Activated naive CD8-positive, alpha-beta T cell treated with anti-CD3 and anti-CD28 coated beads, Interleukin-2, amount 50 U/mL, for 24 hours (primary cell): ENCODE measurements around the gene CSF1R.
A peak's percentile ranks its signal among the peaks of the same experiment; 100 is the strongest.
"Not testable (repeated sequence)": the region's sequence is repeated elsewhere in the genome, so short reads cannot be mapped to it uniquely, and the experiment has no call there.

Source experiments
- ATAC-seq: fragments of 150-1000 bp; cut with Tn5 transposase; one replicate; pipeline ENCODE4 v1.10.0; 2021
- DNase-seq: peaks from one replicate; pipeline ENCODE4 v3.0.0; 2021
- H3K27ac Mint-ChIP-seq: one replicate; pipeline ENCODE4 v1.8.0; 2021; ENCODE audit warnings: mild to moderate bottlenecking, mixed read lengths
- H3K27me3 Mint-ChIP-seq: one replicate; pipeline ENCODE4 v1.8.0; 2021; ENCODE audit warnings: mixed read lengths
- H3K36me3 Mint-ChIP-seq: one replicate; pipeline ENCODE4 v1.8.0; 2021; ENCODE audit warnings: low read depth, mixed read lengths
- H3K4me1 Mint-ChIP-seq: one replicate; pipeline ENCODE4 v1.8.0; 2021; ENCODE audit warnings: mixed read lengths
- H3K4me3 Mint-ChIP-seq: one replicate; pipeline ENCODE4 v1.8.0; 2021; ENCODE audit warnings: mild to moderate bottlenecking, moderate library complexity, mixed read lengths
- H3K9me3 Mint-ChIP-seq: one replicate; pipeline ENCODE4 v1.8.0; 2021; ENCODE audit warnings: mixed read lengths

The CSF1R gene

DNA sequence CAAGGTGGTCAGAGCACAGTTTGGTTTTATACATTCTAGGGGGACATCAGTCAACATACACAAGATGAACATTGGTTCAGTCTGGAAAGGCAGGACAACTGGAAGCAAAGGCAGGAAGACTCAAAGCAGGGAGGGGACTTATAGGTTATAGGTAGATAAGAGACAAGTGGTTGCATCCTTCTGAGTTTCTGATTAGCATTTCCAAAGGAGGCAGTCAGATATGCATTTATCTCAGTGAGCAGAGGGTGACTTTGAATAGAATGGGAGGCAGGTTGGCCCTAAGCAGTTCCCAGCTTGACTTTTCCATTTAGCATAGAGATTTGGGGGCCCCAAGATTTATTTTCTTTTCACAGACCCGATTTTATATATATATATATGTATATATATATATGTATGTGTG lies 58.3 kb downstream of the CSF1R start:
- not testable (repeated sequence) for ATAC-seq, H3K27me3 Mint-ChIP-seq, H3K9me3 Mint-ChIP-seq, DNase-seq, H3K4me1 Mint-ChIP-seq, H3K27ac Mint-ChIP-seq, H3K4me3 Mint-ChIP-seq
- H3K36me3 Mint-ChIP-seq = peaks cover 61% of the 10 kb centered on the region

DNA sequence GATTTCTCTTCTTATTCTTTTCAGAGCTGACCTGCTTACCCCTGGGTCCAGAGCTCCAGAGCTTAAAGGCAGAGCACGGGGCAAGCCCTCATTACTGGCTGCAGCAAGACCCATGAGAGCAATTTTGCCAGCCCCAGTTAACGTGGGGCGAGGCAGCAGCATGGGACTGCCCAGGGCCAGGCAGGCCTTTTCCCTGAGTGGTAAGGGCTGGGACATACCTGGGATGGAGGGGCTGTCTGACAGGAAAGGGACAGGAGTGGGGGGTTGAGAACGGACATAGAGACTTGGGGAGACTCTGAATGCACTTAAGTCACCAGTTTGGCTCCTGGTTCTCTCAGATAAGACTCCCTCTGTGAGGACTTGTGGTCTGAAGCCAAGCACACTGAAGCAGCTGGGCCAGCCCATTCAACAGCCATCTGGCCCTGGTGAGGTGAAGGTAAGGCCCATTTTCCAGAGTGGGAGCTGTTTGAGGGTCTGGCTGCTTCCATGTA lies 59.6 kb downstream of the CSF1R start:
- DNase-seq (no peak), ATAC-seq (no peak)
- peaks cover 5% of the 10 kb centered on the region for H3K4me1 Mint-ChIP-seq
- no peak overlapping the region for H3K4me3 Mint-ChIP-seq
- no peaks in the 10 kb centered on the region for H3K9me3 Mint-ChIP-seq
- H3K27me3 Mint-ChIP-seq = no peaks in the 10 kb centered on the region
- H3K27ac Mint-ChIP-seq = no peak overlapping the region
- H3K36me3 Mint-ChIP-seq = peaks cover 65% of the 10 kb centered on the region

DNA sequence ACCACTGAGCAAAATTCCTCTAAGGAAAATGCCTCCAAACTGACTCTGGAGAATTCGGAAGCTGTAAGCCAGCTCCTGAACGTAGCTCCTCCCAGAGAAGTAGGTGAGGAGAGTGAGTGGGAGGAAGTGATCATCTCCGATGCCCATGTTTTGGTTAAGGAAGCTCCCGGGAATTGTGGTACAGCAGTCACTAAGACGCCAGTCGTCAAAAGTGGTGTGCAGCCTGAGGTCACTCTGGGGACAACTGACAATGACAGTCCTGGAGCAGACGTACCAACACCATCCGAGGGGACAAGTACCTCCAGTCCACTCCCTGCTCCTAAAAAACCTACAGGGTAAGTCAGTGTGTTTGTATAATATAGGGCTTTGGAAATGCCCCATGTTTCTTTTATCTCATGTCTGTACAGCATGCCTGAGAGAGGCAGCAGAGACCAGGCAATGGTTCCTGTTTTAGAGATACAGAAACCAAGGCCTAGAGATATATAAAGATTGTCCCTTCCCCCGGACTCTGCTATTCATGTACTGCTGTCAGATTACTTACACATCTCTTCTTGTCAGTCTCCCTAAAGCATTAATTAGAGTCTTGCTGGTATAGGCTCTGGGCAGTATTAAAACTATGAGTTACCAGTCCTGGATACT lies 61.9 kb downstream of the CSF1R start:
- Mint-ChIP-seq H3K27me3 (no peaks in the 10 kb centered on the region), H3K4me3 (no peak overlapping the region), H3K9me3 (no peaks in the 10 kb centered on the region), H3K27ac (no peak overlapping the region), H3K4me1 (peaks cover 14% of the 10 kb centered on the region), H3K36me3 (peaks cover 68% of the 10 kb centered on the region)
- DNase-seq (no peak), ATAC-seq (no peak)

DNA sequence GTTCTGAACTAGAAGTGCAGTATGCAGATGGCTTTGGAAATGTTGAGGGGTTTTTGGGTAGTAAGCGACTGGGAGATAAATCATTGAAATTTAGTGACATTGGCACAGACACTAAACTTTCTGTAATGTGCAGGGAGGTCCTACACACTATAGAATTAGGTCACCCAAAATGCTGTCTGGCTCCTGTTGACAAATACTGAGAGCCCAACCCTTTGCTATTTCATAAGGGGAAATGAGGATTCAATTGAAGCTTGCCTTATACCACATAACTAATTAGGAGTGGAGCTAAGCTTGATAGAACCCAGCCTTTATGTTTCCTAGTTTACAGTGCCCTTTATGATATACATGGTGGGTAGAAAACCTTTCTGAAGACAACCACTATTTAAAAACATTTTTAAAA lies 63.2 kb downstream of the CSF1R start:
- ATAC-seq (no peak), DNase-seq (no peak)
- Mint-ChIP-seq H3K4me1 (peaks cover 14% of the 10 kb centered on the region), H3K27ac (no peak overlapping the region), H3K36me3 (peaks cover 70% of the 10 kb centered on the region), H3K27me3 (no peaks in the 10 kb centered on the region), H3K9me3 (no peaks in the 10 kb centered on the region), H3K4me3 (no peak overlapping the region)

DNA sequence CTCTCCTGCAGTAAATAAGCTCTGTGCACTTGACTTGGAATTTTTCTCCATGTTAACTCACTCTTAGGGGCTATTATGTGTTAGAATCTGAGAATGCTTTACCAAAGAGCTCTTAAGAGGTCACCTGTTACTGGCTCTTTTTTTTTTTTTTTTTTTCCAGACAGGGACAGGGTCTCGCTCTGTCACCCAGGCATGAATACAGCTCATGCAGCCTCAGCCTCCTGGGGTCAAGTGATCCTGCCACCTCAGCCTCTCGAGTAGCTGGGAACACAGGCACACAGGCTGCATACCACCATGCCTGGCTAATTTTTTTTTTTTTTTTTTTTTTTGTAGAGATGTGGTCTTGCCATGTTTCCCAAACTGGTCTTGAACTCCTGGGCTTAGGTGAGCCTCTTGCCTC lies 63.7 kb downstream of the CSF1R start:
- Mint-ChIP-seq H3K27me3 (no peaks in the 10 kb centered on the region), H3K36me3 (peaks cover 66% of the 10 kb centered on the region)

DNA sequence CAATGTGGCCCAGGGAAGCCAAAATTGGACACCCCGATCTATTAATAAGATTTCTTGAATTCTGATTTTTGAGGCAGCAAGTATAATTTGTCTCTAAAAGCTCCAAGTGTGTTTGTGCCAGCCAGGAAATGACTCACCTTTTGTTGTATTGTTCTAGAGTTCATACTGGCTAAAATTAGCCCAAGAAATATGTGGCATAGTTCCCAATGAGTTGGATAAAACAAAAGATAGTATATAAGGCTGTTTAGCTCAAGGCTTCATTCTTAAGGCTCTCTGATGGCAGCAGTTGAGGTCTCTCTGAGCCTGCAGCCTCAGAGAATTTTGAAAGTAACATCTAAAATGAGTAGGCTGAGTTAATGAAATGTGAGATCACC lies 64.2 kb downstream of the CSF1R start:
- H3K27ac Mint-ChIP-seq = peak overlapping the region; percentile 52
- no peaks in the 10 kb centered on the region for H3K27me3 Mint-ChIP-seq
- H3K36me3 Mint-ChIP-seq = peaks cover 68% of the 10 kb centered on the region
- no peaks in the 10 kb centered on the region for H3K9me3 Mint-ChIP-seq
- ATAC-seq (no peak), DNase-seq (no peak)
- no peak overlapping the region for H3K4me3 Mint-ChIP-seq
- peaks cover 14% of the 10 kb centered on the region for H3K4me1 Mint-ChIP-seq

More for the DNA sequence above, 63.7 kb downstream of the CSF1R start:
- H3K27ac Mint-ChIP-seq = no peak overlapping the region
- H3K4me1 Mint-ChIP-seq = peaks cover 14% of the 10 kb centered on the region
- ATAC-seq = no peak
- DNase-seq = no peak
- no peak overlapping the region for H3K4me3 Mint-ChIP-seq
- no peaks in the 10 kb centered on the region for H3K9me3 Mint-ChIP-seq

DNA sequence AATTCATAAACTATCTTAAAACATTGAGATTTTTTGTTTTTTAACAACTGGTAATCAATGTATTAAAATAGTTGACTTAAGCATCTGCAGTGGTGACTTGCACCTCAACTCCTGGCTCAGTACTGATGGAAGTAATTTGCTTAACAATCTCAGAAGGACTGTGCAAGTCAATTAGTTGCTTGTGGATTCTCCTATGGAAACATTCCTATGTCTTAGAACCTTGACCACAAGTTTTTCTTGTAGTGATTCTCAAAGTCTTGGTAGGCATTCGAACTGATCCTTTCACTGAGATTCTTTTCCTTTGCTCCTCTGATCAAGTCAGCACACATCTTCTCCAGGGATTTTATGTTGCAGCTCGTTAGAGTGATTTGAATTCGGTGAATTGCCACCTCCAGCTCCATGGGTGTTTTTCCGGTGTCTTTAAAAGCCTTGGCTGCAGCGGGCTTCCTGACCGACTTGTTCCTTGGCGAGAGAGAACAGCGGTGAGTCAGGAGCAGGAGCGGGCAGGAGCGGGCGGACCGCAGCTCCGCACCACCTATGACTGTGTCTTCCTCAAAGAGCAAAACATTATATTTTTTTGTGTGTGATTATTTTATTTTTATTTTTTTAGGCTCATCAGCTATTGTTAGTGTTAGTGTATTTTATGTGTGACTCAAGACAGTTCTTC lies 64.7 kb downstream of the CSF1R start:
- peaks cover 69% of the 10 kb centered on the region for H3K36me3 Mint-ChIP-seq
- no peak overlapping the region for H3K4me3 Mint-ChIP-seq
- H3K27ac Mint-ChIP-seq = peak overlapping the region; percentile 52
- H3K4me1 Mint-ChIP-seq = peaks cover 15% of the 10 kb centered on the region
- DNase-seq = no peak
- ATAC-seq = no peak
- no peaks in the 10 kb centered on the region for H3K9me3 Mint-ChIP-seq
- no peaks in the 10 kb centered on the region for H3K27me3 Mint-ChIP-seq

DNA sequence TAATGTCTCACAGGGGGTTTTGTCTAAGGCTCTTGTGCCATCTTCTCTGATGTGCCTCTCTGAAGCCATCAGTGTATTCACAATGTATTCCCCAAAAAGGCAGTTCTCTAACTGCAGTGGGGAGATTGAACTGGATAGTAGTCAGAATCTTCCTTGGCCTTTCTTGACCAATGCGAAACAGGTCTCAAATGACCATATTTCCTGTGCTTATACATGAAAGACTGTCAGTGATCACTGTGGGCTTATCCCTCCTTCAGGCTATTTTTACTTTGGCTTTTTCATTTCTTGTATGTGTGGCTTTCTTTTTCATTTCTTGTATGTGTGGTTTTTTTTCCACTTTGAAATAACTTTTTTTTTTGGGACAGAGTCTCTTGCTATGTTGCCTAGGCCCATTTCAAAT lies 66.1 kb downstream of the CSF1R start:
- no peak overlapping the region for H3K27ac Mint-ChIP-seq
- peaks cover 15% of the 10 kb centered on the region for H3K4me1 Mint-ChIP-seq
- peaks cover 75% of the 10 kb centered on the region for H3K36me3 Mint-ChIP-seq
- peaks cover 6% of the 10 kb centered on the region for H3K9me3 Mint-ChIP-seq
- DNase-seq (no peak), ATAC-seq (no peak)
- H3K27me3 Mint-ChIP-seq = no peaks in the 10 kb centered on the region
- no peak overlapping the region for H3K4me3 Mint-ChIP-seq

DNA sequence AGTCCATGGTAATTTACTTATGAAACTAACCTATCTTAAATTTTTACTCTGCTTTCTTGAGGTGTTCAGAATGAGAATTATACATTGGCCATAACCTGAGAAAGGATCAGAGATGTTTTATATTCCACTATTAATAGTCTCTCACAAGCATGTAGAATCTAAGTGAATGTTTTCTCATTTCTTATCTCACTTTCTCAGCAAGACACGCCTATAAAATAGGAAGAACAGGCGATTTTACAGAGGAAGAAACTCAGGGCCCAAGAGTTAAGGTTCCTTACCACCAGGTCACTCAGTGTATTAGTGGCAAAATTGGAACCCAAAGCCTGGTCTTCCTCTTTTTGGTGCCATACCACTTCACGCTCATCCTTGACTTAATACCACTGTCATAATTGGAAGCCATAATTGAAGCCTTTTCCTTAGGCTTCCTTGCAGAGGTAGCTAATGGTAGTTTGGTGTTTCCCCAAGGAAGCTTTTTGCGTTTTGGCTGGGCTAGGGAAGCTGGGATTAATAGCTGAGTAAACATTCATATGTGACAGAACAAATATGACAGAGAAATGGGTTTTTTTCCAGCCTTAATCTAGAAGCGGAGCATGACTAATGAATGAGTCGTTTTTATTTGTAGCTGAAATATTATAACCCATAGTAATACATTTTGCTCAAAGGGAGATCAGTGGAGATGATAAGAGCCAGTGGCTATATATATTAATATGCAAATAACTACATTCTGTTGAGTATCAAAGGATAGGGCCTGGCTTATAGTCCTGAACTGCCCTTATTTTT lies 68.9 kb downstream of the CSF1R start:
- Mint-ChIP-seq H3K4me1 (peaks cover 15% of the 10 kb centered on the region), H3K27ac (no peak overlapping the region), H3K4me3 (no peak overlapping the region), H3K9me3 (peaks cover 6% of the 10 kb centered on the region), H3K36me3 (peaks cover 85% of the 10 kb centered on the region), H3K27me3 (no peaks in the 10 kb centered on the region)
- no peak for ATAC-seq
- no peak for DNase-seq

DNA sequence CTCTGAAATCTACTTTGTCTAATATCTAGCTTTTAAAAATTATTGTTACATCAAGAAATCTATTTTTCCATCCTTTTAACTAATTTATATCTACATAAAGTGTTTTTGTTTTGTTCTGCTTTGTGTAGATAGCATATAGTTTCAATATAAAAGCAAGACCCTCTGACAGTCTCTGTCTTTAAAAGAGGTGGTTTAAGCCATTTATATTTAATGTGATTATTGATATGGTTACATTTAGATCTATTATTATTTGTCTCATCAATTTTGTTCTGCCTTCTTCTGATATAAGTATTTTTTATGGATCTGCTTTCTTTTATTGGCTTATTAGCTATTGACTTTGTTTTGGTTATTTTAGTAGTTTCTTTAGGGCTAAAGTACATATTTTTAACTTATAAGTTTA lies 69.8 kb downstream of the CSF1R start:
- ATAC-seq (no peak), DNase-seq (no peak)
- peaks cover 8% of the 10 kb centered on the region for H3K4me1 Mint-ChIP-seq
- H3K27me3 Mint-ChIP-seq = no peaks in the 10 kb centered on the region
- no peak overlapping the region for H3K4me3 Mint-ChIP-seq
- H3K36me3 Mint-ChIP-seq = peaks cover 82% of the 10 kb centered on the region
- peaks cover 6% of the 10 kb centered on the region for H3K9me3 Mint-ChIP-seq
- H3K27ac Mint-ChIP-seq = no peak overlapping the region

DNA sequence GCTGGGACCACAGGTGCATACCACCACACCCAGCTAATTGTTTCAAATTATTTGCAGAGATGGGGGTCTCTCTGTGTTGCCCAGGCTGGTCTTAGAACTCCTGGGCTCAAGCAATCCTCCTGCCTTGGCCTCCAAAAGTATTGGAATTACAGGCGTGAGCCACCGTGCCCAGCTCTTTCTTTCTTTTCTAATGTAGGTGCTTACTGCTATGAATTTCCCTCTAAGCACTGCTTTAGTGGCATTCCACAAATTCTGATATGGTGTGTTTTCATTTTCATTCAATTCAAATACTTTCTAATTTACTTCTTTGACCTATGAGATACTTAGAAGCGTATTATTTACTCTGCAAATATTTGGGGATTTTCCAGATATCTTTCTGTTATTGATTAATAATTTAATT lies 70.9 kb downstream of the CSF1R start:
- Mint-ChIP-seq H3K36me3 (peaks cover 83% of the 10 kb centered on the region), H3K4me1 (peaks cover 7% of the 10 kb centered on the region), H3K27ac (no peak overlapping the region), H3K4me3 (no peak overlapping the region), H3K27me3 (no peaks in the 10 kb centered on the region), H3K9me3 (peaks cover 6% of the 10 kb centered on the region)
- ATAC-seq (no peak), DNase-seq (no peak)

DNA sequence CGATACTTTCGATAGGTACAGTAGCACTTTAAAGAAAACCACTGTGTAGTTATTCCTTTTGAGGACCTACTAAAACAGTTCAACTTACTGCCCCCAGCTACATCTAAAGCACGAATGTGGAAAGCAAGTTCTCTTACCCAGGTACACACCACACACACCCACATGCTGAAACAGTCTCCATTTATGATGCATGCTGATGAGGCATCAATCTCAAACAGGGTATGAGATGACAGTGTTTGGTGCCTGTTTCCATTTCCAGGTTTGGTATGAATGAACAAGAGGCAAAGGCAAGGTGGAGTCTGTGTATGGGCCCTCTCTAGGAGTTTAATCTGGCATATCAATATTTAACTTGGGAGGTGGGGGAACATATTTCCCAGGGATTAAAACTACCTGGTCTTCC lies 71.9 kb downstream of the CSF1R start:
- peaks cover 5% of the 10 kb centered on the region for H3K4me1 Mint-ChIP-seq
- ATAC-seq = peak; percentile 28
- H3K27me3 Mint-ChIP-seq = no peaks in the 10 kb centered on the region
- H3K36me3 Mint-ChIP-seq = peaks cover 82% of the 10 kb centered on the region
- no peak for DNase-seq
- no peak overlapping the region for H3K4me3 Mint-ChIP-seq
- no peak overlapping the region for H3K27ac Mint-ChIP-seq
- peaks cover 6% of the 10 kb centered on the region for H3K9me3 Mint-ChIP-seq

DNA sequence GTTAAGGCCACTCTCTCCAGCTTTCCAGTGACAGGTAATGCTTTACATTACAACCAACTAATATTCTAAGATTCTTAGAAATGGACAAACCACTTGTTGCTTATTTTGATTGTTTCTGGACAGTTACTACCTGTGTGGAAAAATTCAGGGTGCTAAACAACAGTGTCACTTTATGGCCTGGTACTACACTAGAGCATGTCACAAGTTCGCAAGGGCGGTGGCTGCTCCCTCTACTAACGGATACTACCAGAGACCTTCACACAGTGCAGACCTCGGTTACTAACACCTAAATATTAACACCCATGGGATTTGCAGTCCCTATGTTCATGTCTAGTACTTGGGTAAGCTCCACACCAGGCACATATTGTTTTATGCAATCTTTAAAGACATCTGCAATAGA lies 72.4 kb downstream of the CSF1R start:
- H3K27me3 Mint-ChIP-seq = no peaks in the 10 kb centered on the region
- peaks cover 5% of the 10 kb centered on the region for H3K4me1 Mint-ChIP-seq
- ATAC-seq = no peak
- no peak for DNase-seq
- no peak overlapping the region for H3K27ac Mint-ChIP-seq
- H3K36me3 Mint-ChIP-seq = peaks cover 77% of the 10 kb centered on the region
- H3K4me3 Mint-ChIP-seq = no peak overlapping the region
- peaks cover 6% of the 10 kb centered on the region for H3K9me3 Mint-ChIP-seq

DNA sequence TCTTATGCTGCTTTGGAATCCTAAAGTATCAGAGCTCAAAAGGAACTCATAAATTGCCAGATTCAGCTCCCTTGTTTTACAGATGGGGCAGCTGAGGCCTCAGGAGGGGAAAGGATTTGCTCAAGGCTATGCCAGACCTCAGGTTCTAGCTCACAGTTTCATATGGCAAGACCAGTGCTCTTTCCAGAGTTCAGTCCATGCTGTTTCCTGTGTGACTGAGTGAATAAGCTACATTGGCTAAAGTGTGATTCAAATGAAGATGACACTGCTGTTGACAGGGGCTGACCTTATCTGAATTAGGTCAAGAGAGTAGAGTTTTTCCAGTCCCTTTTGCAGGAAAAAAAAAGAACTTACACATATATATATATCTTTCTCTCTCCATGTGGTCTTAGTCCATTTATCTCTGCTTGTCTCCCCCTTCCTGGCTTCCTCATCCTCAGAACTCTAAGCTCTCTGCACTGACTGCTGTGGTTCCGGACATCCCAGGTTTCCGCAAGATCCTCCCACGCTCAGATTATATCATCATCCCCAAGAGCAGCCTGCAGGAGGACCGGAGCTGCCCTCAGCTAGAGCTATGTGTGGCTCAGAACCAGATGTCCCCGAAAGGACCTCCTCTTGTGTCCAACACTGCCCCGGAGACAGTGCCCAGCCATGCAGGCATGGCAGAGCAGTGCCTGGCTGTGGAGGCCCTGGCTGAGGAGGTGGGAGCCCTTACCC lies 76.5 kb downstream of the CSF1R start:
- ATAC-seq = peak; percentile 53
- H3K4me1 Mint-ChIP-seq = peaks cover 14% of the 10 kb centered on the region
- no peaks in the 10 kb centered on the region for H3K27me3 Mint-ChIP-seq
- peaks cover 63% of the 10 kb centered on the region for H3K36me3 Mint-ChIP-seq
- H3K4me3 Mint-ChIP-seq = no peak overlapping the region
- no peak for DNase-seq
- no peaks in the 10 kb centered on the region for H3K9me3 Mint-ChIP-seq
- no peak overlapping the region for H3K27ac Mint-ChIP-seq
